ENCODE measurements around the gene MRPL23. TPM values are rescaled to one million over a fixed set of nuclear protein-coding genes. Genes with fewer than 3 reads are reported as not detected.

Gene MRPL23
- total and polyA plus RNA-seq, 9 donors = 40.6 to 122 (median 73.7) TPM

DNA sequence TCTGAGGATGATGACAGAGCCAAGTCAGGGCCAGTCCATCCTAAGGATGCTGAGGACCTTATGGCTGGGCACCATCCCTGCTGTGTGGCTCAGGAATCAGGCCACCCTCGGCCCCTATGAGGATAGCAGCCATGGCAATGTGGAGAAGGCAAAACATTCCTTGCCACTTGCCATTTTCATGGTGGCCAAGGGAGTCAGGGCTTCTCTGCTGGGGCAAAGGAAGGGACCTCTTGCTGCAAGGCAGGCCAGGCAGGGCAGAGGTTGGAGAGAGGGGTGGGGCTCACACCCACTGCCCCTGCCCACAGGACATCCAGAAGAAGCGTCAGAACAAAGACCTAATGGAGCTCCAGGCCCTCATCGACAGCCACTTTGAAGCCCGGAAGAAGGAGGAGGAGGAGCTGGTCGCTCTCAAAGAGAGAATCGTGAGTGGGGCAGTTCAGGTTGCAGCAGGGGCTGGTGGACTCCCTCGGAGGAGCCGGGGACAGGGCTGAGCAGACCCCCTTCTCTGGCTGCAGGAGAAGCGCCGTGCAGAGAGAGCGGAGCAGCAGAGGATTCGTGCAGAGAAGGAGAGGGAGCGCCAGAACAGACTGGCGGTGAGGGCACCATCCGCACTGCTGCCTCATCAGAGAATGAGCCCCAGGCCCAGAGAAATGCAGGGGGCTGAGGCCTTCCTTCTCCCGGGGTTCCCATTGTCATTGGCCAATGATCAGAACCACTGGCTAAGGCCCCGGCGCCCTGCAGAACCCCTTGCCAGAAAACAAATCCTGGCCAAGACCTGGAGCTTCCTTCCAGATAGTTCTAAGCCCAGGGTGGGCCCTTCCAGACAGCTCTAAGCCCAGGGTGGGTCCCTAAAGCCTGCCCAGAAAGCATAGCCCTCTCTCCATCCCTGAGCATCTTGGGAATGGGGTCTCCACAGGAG is 13.5 kb upstream of the MRPL23 start:
- 76% methylated on average over 16 of the region's 18 CpGs for WGBS (ENCODE audit: insufficient coverage)
- Histone ChIP-seq H3K9me3 (replicated peaks; ENCODE audit: control insufficient read depth, low read depth, low read length) (no peaks in the 10 kb centered on the region), H3K27ac (ENCODE audit: low read length) (peak overlapping the region; percentile 35), H3K4me3 (ENCODE audit: low read length) (no peak overlapping the region), H3K36me3 (ENCODE audit: control insufficient read depth, insufficient read depth, low read length) (peaks cover 80% of the 10 kb centered on the region), H3K27me3 (ENCODE audit: control insufficient read depth, insufficient read depth, low read length) (no peaks in the 10 kb centered on the region), H3K4me1 (ENCODE audit: control insufficient read depth, insufficient read depth, low read length) (peaks cover 82% of the 10 kb centered on the region)
- no peak for DNase-seq

DNA sequence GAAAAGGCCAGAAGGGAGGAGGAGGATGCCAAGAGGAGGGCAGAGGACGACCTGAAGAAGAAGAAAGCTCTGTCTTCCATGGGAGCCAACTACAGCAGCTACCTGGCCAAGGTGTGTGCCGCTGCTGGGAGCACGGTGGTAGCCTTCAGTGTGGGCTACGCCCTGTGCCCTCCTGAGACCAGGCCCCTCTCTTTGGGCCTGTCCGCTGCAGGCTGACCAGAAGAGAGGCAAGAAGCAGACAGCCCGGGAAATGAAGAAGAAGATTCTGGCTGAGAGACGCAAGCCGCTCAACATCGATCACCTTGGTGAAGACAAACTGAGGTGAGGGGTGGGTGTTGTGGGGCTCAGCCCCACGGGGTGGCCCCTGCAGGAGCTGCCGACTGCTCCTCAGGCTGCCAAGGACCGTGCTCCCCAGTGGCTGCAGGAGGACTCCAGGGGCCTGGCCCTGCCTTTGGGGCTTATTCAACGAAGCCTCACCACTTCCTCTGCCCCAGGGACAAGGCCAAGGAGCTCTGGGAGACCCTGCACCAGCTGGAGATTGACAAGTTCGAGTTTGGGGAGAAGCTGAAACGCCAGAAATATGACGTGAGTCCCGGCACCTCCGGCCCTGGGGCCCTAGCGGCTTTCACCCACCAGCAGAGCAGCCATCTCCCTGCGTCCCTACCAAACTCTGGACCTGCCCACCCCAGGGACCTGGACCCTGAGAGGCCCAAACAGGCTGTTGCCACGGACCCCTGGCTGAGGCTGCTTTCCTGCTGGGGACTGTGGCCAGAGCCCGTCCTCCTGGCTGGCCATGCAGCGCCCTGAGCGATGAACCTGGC is 12.6 kb upstream of the MRPL23 start:
- WGBS (ENCODE audit: insufficient coverage) = 74% methylated on average over 21 of the region's 24 CpGs
- DNase-seq = no peak
- H3K36me3 ChIP-seq (ENCODE audit: control insufficient read depth, insufficient read depth, low read length) = peaks cover 73% of the 10 kb centered on the region
- no peaks in the 10 kb centered on the region for H3K9me3 ChIP-seq (replicated peaks; ENCODE audit: control insufficient read depth, low read depth, low read length)
- peak overlapping the region; percentile 47 for H3K27ac ChIP-seq (ENCODE audit: low read length)
- no peak overlapping the region for H3K4me3 ChIP-seq (ENCODE audit: low read length)
- no peaks in the 10 kb centered on the region for H3K27me3 ChIP-seq (ENCODE audit: control insufficient read depth, insufficient read depth, low read length)
- H3K4me1 ChIP-seq (ENCODE audit: control insufficient read depth, insufficient read depth, low read length) = peaks cover 78% of the 10 kb centered on the region

DNA sequence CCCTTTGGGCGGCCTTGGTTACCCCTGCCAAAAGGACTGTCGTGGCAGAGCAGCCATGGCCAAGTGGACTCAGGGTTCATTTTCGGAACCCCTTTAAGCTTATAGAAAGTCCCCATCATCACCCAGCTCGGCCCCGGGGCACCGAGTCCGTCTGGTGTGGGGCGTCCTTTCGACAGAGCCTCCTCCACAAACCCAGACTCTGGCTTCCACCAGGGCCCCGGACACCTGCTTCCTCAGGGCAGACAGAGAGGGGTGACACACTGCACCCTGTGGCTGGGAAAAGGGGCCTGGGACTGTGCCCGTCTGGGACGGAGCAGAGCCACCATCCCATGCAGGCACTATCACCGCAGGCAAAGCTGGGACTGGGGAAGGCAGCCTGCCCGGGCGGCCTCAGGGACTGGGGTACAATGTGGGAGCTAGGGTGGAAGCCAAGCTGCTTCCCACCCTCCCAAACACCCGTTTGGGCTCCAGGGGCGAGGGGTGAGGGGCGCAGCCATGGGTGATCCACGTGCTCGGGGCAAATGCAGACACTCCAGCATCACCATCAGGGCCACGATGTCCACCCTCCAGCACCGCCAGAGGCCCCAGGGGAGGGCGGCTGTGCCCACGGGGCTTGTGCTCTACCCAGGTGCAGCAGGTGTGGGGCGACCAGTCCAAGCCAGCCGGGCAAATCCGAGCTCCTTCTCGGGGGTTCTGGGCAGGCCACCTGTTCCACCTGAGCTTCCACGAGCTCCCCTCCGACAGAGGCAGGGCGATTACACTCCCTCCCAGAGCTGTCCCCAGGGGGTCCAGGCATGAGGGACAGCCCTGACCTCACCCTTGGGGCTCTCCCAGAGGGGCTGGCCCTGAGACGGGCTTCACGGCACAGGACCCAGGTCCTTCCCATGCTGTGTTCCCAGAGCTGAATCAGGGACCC is 11.7 kb upstream of the MRPL23 start:
- Histone ChIP-seq H3K36me3 (ENCODE audit: control insufficient read depth, insufficient read depth, low read length) (peaks cover 66% of the 10 kb centered on the region), H3K27me3 (ENCODE audit: control insufficient read depth, insufficient read depth, low read length) (no peaks in the 10 kb centered on the region), H3K9me3 (replicated peaks; ENCODE audit: control insufficient read depth, low read depth, low read length) (no peaks in the 10 kb centered on the region), H3K27ac (ENCODE audit: low read length) (peak overlapping the region; percentile 59), H3K4me1 (ENCODE audit: control insufficient read depth, insufficient read depth, low read length) (peaks cover 70% of the 10 kb centered on the region), H3K4me3 (ENCODE audit: low read length) (no peak overlapping the region)
- WGBS (ENCODE audit: insufficient coverage) = 79% methylated on average over 25 of the region's 33 CpGs
- DNase-seq = no peak

DNA sequence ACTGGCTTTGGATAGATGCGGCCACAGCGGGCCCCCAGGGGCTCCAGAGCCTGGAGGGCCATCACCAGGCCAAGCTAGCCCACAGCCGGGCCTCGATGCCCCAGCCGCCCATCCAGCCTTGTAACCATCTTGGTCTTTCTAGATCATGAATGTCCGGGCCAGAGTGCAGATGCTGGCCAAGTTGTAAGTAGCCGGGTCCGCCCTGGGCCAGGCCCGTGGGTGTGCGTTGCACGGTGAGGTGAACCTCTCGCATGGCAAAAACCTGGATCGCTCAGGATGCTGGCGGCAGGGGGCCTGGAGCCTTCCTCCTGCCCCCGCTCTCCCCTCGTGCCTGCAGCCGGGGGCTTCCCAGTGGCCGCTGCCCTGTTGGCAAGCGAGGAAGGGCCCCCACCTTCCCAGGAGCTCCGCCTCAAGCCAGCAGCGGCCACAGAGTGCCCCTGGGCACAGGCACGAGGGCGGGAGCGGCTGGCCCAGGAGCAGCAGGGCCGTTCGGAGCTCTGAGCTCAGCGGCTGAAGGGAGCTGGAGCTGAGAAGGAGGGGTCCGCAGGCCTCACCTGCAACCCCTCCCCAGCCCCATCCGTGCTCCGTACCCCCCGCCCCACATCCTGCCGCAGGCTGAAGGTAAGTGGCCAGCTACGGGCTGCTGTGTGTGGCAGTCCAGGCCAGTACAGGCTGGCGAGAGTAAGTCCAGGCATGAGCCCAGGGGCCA is 10.9 kb upstream of the MRPL23 start:
- 86% methylated on average over 27 of the region's 34 CpGs for WGBS (ENCODE audit: insufficient coverage)
- DNase-seq = no peak
- Histone ChIP-seq H3K27me3 (ENCODE audit: control insufficient read depth, insufficient read depth, low read length) (no peaks in the 10 kb centered on the region), H3K4me3 (ENCODE audit: low read length) (no peak overlapping the region), H3K36me3 (ENCODE audit: control insufficient read depth, insufficient read depth, low read length) (peaks cover 66% of the 10 kb centered on the region), H3K27ac (ENCODE audit: low read length) (peak overlapping the region; percentile 89), H3K9me3 (replicated peaks; ENCODE audit: control insufficient read depth, low read depth, low read length) (no peaks in the 10 kb centered on the region), H3K4me1 (ENCODE audit: control insufficient read depth, insufficient read depth, low read length) (peaks cover 63% of the 10 kb centered on the region)

DNA sequence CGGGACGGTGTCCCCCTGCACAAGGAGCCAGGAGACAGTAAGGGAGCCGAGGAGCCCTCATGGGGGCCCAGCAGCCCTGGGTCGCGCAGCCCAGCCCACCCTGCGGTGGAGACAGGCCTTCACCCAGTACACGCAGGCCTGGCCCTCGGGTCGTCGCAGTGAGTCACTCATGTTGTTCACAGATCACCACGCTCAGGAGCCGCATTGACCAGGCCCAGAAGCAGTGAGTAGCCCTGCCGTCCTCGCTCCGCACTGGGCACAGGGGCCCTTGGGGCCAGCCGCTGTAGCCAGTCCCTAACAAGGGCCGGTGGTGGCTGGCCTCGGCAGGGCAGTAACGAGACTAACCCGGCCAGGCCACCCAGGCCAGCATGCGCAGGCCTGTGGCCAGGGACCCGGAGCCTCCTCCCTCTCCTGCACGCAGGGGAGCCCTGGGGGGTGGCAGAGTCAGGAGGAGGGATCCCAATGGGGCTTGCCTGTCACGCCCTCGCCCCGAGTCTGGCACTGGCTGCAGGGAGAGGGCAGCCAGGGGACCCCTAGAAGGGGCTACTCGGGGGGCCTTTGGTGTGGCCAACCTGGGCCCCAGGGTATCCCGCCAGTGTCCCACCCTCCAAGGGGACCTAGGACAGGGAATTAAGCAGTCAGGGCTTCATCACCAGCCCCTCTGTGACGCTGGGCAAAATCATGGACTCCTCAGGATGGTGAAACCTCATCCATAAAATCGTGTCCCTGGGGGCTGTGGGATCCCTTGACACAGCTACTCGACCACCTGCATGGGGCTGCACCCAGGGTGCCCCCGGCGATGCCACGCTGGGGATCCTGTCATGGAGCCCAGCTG is 10.1 kb upstream of the MRPL23 start:
- 83% methylated on average over 33 of the region's 34 CpGs for WGBS (ENCODE audit: insufficient coverage)
- Histone ChIP-seq H3K9me3 (replicated peaks; ENCODE audit: control insufficient read depth, low read depth, low read length) (no peaks in the 10 kb centered on the region), H3K27me3 (ENCODE audit: control insufficient read depth, insufficient read depth, low read length) (no peaks in the 10 kb centered on the region), H3K36me3 (ENCODE audit: control insufficient read depth, insufficient read depth, low read length) (peaks cover 63% of the 10 kb centered on the region), H3K4me1 (ENCODE audit: control insufficient read depth, insufficient read depth, low read length) (peaks cover 60% of the 10 kb centered on the region), H3K27ac (ENCODE audit: low read length) (peak overlapping the region; percentile 89), H3K4me3 (ENCODE audit: low read length) (no peak overlapping the region)
- DNase-seq = no peak

DNA sequence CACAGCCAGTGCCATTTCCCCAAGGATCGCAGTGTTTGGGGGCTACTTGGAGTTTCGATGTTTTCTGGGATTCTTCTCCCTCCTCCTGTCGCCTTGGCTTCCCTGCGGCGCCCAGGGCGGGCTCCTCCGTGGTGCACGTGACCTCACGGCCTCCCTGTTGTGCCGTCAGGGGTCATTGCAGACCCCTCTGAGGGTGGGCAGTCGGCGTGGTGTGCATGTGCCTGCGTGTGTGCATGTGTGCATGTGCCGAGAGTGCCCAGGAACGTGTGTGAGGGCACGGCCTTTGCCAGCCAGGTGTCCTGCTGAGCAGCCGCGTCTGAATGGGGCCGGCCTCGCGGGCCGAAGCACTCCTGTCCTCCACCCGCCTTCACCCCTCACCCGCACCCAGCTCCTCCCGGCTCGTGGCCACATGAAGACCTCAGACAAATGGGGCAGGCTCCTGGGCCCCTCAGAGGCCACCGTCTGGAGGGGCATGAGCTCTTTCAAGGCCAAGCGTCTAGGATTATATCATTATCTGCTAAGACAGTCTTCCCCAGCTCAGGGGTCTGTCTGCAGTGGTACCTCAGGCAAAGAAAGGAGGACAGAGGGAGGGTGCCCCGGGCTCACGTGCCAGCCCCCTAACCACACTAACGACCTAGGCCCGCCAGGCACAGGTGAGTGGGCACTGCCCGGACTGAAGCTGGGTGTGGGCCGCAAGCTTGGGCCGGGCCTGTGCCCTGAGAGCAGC is 9.4 kb upstream of the MRPL23 start:
- Histone ChIP-seq H3K36me3 (ENCODE audit: control insufficient read depth, insufficient read depth, low read length) (peaks cover 55% of the 10 kb centered on the region), H3K27ac (ENCODE audit: low read length) (peak overlapping the region; percentile 89), H3K27me3 (ENCODE audit: control insufficient read depth, insufficient read depth, low read length) (no peaks in the 10 kb centered on the region), H3K4me1 (ENCODE audit: control insufficient read depth, insufficient read depth, low read length) (peaks cover 61% of the 10 kb centered on the region), H3K9me3 (replicated peaks; ENCODE audit: control insufficient read depth, low read depth, low read length) (no peaks in the 10 kb centered on the region), H3K4me3 (ENCODE audit: low read length) (no peak overlapping the region)
- 79% methylated on average over 31 of the region's 35 CpGs for whole genome bisulfite sequencing (ENCODE audit: insufficient coverage)
- no peak for DNase-seq

DNA sequence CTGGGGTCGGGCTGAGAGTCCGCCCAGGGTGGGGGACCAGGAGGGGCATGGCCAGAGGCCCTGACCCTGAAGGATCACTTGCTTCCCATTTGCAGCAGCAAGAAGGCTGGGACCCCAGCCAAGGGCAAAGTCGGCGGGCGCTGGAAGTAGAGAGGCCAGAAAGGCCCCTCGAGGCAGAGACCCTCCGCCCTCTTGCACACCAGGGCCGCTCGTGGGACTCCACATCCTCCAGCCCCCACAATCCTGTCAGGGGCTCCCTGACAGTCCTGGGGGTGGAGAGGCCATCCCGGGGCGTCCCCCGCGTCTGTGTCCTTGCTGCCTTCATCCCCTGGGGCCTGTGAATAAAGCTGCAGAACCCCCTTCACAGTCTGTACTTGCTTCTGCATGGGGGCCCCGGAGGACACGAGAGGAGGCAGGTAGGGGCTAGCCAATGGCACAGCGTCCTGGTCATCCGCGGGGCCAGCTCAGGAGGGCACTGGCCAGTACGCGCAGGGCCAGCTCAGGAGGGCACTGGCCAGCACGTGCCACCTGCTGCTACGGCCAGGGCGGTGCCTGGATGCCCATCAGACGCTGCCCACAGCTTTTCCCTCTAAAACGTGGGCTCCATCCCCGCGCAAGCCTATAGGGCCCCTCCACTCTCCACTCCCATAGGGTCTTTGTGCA is 8.7 kb upstream of the MRPL23 start:
- 55% methylated on average over 19 of the region's 27 CpGs for WGBS (ENCODE audit: insufficient coverage)
- Histone ChIP-seq H3K4me3 (ENCODE audit: low read length) (no peak overlapping the region), H3K27ac (ENCODE audit: low read length) (peak overlapping the region; percentile 89), H3K36me3 (ENCODE audit: control insufficient read depth, insufficient read depth, low read length) (peaks cover 50% of the 10 kb centered on the region), H3K9me3 (replicated peaks; ENCODE audit: control insufficient read depth, low read depth, low read length) (no peaks in the 10 kb centered on the region), H3K27me3 (ENCODE audit: control insufficient read depth, insufficient read depth, low read length) (no peaks in the 10 kb centered on the region), H3K4me1 (ENCODE audit: control insufficient read depth, insufficient read depth, low read length) (peaks cover 58% of the 10 kb centered on the region)
- no peak for DNase-seq

DNA sequence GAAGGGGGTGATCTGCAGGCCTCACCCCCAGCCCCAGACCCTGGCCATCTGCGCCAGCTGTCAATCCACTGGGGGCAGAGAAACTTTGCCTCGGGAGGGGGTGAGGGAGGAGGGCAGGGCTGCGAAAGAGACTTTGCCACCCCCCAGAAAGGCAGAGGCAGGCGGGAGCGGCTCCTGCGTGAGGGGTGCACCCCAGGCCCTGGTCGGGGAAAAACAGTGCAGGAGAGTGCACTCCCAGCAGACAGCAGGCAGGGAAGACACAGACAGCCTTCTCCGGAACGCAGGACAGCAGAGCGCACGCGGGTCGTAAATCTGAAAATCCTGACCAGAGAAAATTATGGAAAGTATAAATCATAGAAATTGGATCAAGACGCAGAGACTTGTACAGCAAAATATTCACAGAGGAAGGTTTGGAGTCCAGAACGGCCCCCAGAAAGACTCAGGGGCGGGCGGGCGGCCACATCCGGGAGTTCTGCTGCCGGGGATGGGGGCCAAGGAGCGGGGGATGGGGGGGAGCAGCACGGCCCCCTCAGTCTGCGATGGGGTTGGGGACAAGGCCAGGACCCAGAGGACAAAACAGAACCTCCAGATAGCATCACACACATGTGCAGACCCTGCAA is 8.0 kb upstream of the MRPL23 start:
- Histone ChIP-seq H3K36me3 (ENCODE audit: control insufficient read depth, insufficient read depth, low read length) (peaks cover 43% of the 10 kb centered on the region), H3K27ac (ENCODE audit: low read length) (peak overlapping the region; percentile 89), H3K4me3 (ENCODE audit: low read length) (no peak overlapping the region), H3K4me1 (ENCODE audit: control insufficient read depth, insufficient read depth, low read length) (peaks cover 60% of the 10 kb centered on the region), H3K27me3 (ENCODE audit: control insufficient read depth, insufficient read depth, low read length) (no peaks in the 10 kb centered on the region), H3K9me3 (replicated peaks; ENCODE audit: control insufficient read depth, low read depth, low read length) (no peaks in the 10 kb centered on the region)
- WGBS (ENCODE audit: insufficient coverage) = 13% methylated on average over 18 of the region's 23 CpGs
- peak; percentile 94 for DNase-seq
